ENCODE data around the gene DNAJA1. TPM values are rescaled to one million over a fixed set of nuclear protein-coding genes. Genes with fewer than 3 reads are reported as not detected.

Gene DNAJA1
- total RNA-seq, 4 donors from 2014 or later, result 81.8 to 118 (median 108) TPM

DNA sequence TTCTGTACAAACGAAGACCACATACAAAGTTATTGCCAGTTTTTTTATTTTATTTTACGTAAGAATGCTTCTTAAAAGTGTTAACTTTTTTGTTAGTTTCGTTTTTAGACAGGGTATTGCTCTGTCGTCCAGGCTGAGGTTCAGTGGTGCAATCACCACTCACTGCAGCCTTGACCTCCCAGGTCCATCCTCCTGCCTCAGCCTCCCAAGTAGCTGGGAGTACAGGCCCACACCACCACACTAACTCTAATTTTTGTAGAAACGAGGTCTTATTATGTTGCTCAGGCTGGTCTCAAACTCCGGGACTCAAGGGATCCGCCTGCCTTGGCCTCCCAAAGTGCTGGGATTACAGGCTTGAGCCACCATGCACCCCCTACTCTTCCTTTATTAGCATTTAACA, 2.3 kb upstream of the DNAJA1 start:
- Histone ChIP-seq H3K27me3 (no peaks in the 10 kb centered on the region), H3K36me3 (peaks cover 0 to 4% of the 10 kb centered on the region in 2 donors), H3K4me3 (replicated peaks in 1 of 3) (no peak overlapping the region), H3K9me3 (no peaks in the 10 kb centered on the region), H3K27ac (no peak overlapping the region), H3K4me1 (peaks cover 20 to 24% of the 10 kb centered on the region in 2 donors)
- no peak for DNase-seq
- intact Hi-C loops (cut with DNase I), result no loop called here
- WGBS, 2 donors, result 92% methylated on average over 7 of the region's 7 CpGs
- TF ChIP-seq, protein P1, sequence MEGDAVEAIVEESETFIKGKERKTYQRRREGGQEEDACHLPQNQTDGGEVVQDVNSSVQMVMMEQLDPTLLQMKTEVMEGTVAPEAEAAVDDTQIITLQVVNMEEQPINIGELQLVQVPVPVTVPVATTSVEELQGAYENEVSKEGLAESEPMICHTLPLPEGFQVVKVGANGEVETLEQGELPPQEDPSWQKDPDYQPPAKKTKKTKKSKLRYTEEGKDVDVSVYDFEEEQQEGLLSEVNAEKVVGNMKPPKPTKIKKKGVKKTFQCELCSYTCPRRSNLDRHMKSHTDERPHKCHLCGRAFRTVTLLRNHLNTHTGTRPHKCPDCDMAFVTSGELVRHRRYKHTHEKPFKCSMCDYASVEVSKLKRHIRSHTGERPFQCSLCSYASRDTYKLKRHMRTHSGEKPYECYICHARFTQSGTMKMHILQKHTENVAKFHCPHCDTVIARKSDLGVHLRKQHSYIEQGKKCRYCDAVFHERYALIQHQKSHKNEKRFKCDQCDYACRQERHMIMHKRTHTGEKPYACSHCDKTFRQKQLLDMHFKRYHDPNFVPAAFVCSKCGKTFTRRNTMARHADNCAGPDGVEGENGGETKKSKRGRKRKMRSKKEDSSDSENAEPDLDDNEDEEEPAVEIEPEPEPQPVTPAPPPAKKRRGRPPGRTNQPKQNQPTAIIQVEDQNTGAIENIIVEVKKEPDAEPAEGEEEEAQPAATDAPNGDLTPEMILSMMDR (IDR thresholded peaks at IDR 0.05), result no peak
- TF ChIP-seq POLR2A (IDR thresholded peaks at IDR 0.05), result no peak

DNA sequence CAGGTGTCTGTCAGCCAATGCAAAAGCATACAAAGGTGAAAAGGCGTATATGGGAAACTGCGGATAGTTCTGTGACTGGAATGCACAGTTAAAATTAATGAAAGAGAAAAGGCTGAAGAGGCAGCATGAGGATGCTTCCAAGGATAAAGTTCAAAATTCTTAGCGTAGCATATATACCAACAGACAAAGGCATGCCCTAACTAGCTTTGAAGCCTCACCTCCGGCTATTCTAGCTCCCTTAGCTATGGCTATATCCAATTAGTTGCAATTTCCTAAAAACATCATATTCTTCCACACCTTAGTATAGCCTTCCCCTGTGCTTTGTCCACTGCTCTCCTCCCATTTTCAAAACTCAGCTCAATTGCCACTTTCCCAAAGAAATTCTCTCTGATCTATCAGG, 1.4 kb upstream of the DNAJA1 start:
- intact Hi-C loops (cut with DNase I), result no loop called here
- TF ChIP-seq, protein P1 (IDR thresholded peaks at IDR 0.05), result no peak
- TF ChIP-seq POLR2A (IDR thresholded peaks at IDR 0.05), result no peak
- peak overlapping the region in 1 of 3 donors; percentile 99 for H3K4me3 ChIP-seq (replicated peaks in 1 of 3)
- peak overlapping the region in 1 of 3 donors; percentile 100 for H3K27ac ChIP-seq
- no peaks in the 10 kb centered on the region for H3K27me3 ChIP-seq
- H3K9me3 ChIP-seq, result no peaks in the 10 kb centered on the region
- H3K36me3 ChIP-seq, result peaks cover 0 to 11% of the 10 kb centered on the region in 2 donors
- WGBS, 2 donors, result 96 to 97% methylated on average over 4 of the region's 4 CpGs
- H3K4me1 ChIP-seq, result peaks cover 20 to 31% of the 10 kb centered on the region in 2 donors
- no peak for DNase-seq

DNA sequence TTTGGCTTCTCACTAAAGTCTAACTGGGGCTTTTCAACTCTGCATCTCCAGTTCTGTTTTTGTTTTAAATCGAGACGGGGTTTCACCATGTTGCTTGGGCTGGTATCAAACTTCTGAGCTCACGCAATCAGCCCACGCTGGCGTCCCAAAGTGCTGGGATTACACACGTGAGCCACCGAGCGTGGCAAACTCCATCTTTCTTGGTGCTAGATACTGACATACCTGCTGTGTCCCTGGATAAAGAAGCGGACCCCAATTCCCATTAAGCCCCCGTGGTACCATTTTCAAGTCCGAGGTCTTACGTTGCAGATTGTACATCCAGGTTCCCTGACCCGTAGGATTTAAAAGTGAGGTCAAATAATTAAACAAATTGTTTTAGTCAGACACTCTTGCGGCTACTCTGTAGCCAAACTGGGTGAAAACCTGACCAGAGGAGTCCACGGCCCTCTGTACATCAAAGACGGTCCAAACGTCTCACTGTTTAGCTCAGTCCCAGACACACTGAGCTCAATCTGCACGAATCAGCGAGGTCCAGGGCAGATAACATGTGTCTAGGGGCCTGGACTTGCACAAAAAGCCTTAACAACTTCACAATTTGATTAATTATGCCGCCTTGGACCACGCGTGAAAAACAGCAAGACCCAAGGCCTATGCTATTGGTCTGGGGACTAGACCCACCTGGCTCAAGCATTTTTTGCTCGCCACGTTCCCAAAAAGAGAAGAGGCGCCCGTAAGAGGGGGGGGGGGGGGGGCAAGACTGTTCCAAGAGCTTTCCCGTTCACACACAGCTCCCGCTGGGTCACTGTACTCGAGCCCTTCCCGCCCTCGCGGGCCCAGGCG, 727 bp upstream of the DNAJA1 start:
- Histone ChIP-seq H3K27me3 (no peaks in the 10 kb centered on the region), H3K9me3 (no peaks in the 10 kb centered on the region), H3K4me1 (peaks cover 20 to 38% of the 10 kb centered on the region in 2 donors), H3K4me3 (replicated peaks in 1 of 3) (peak overlapping the region; percentile 38 to 99 (median 99)), H3K36me3 (peaks cover 5 to 16% of the 10 kb centered on the region in 2 donors), H3K27ac (peak overlapping the region; percentile 94 to 100 (median 100))
- WGBS, 2 donors, result 29 to 30% methylated on average over 28 to 32 of the region's 33 CpGs
- TF ChIP-seq POLR2A (IDR thresholded peaks at IDR 0.05), result no peak
- TF ChIP-seq, protein P1 (IDR thresholded peaks at IDR 0.05), result no peak
- intact Hi-C loops (cut with DNase I), result no loop called here
- peak in 1 of 2 donors; percentile 21 for DNase-seq

- Histone ChIP-seq H3K27ac (peak overlapping the region; percentile 94 to 100 (median 100)), H3K27me3 (no peaks in the 10 kb centered on the region), H3K36me3 (peaks cover 12 to 23% of the 10 kb centered on the region in 2 donors), H3K4me3 (replicated peaks in 1 of 3) (peak overlapping the region; percentile 91 to 99 (median 99)), H3K4me1 (peaks cover 20 to 39% of the 10 kb centered on the region in 2 donors), H3K9me3 (no peaks in the 10 kb centered on the region)
- TF ChIP-seq POLR2A (IDR thresholded peaks at IDR 0.05), result no peak
- TF ChIP-seq, protein P1 (IDR thresholded peaks at IDR 0.05), result no peak
- DNase-seq, result peak; percentile 64 to 69
- 1 to 2% methylated on average over 21 to 27 of the region's 36 CpGs for WGBS, 2 donors
- intact Hi-C loops (cut with DNase I), result no loop called here
Observed at GRCh38 chr9:33025572-33026342, 684 bp downstream of the DNAJA1 start.
